Activated CD8-positive, alpha-beta memory T cell treated with anti-CD3 and anti-CD28 coated beads for 36 hours (primary cell): ENCODE data around the gene TPD52L1. TPM values are rescaled to one million over a fixed set of nuclear protein-coding genes. Genes with fewer than 3 reads are reported as not detected.

Source experiments
- CTCF ChIA-PET: fragments of 350-600 bp; sonication (Branson Sonifier 250); formaldehyde crosslinking; loops from one replicate; lab custom pipeline; 2021; ENCODE audit warnings: antibody characterized with exemption; lab: Charles Lee
- POLR2A ChIA-PET: fragments of 350-600 bp; sonication (Branson Sonifier 250); formaldehyde crosslinking; loops from one replicate; lab custom pipeline; 2021; ENCODE audit warnings: antibody characterized with exemption; lab: Charles Lee
- total RNA-seq, 2 experiments: library from RNA; stranded (reverse); gene quantifications; one replicate each; pipeline ENCODE4 v1.2.3, GENCODE V29; 2021

The TPD52L1 gene
- total RNA-seq, 2 experiments from 2014 or later, result 0.34 to 0.50 TPM

DNA sequence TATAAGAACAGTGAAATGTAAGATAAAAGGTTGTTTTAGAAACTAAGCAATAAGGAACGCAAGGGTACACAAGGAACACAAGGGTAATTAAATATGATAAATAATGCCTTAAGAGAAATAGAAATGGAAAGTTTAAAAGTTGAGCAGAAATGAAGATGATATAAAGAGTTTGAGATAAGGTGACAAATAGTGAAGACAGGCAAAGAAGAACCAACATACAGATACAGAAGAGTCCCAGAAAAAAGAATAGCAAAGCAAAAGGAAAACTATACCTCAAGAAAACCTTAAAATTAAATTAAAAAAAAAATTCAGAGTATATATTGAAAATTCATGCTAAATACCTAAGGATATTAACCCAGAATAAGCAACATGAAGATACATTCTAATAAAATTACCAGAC lies 131.8 kb downstream of the TPD52L1 start:
- ChIA-PET POLR2A (no interaction called here), CTCF (no interaction called here)

DNA sequence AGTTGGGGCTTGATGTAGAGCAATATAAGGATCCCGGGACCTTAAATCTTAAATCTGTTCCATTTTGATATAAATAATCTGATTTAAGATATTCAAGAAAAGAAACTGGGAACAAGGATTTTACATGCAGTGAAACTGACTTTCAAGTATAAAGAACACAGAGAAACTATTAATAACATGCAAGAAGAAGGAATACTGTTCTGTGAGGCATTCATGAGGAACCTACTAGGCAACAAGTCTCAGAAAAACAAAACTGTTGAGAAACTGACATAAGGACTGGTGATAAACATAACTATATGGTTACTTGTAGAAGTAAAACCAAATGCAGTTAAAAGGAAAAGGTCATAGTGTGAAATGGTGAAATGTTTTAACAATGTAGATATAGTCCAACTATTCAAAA lies 132.4 kb downstream of the TPD52L1 start:
- CTCF ChIA-PET, result no interaction called here
- POLR2A ChIA-PET, result no interaction called here

DNA sequence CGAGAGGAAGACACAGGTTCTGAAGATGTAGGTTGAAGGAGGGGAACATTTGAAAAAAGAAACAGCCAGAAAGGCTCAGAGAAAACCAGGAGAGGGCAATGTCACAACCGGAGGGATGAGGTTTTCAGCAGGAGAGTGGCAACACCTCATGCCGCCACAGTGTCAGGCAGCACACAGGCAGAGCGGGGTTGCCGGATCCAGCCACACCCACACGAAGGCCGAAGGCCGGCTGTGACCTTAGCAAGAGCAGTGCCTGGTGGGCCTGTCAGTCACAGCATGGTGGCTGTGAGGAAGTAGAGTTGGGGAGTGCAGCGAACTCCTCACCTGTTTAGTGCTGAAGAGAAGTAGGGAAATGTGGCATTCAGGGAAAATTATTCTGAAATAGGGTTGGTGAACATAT lies 134.1 kb downstream of the TPD52L1 start:
- CTCF ChIA-PET, result no interaction called here
- POLR2A ChIA-PET, result no interaction called here

DNA sequence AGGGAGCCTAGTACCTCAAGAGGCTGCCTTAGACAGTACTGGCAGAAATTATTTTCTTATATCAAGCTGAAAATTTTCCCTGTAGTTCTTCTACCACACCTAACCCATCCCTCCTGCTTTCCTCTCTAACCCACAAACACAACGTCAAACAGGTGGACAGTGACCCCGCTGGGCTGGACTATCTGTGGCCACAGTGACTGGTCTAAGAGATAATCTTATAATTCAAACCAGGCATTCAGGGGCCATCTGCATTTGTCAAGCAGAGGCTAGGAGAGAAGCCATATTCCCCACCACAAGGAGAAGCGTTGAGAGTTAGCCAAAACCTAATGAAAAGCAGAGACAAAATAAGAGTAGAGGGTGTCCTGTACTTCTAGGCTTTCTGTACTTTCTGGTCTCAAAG lies 140.0 kb downstream of the TPD52L1 start:
- ChIA-PET CTCF (no interaction called here), POLR2A (no interaction called here)

DNA sequence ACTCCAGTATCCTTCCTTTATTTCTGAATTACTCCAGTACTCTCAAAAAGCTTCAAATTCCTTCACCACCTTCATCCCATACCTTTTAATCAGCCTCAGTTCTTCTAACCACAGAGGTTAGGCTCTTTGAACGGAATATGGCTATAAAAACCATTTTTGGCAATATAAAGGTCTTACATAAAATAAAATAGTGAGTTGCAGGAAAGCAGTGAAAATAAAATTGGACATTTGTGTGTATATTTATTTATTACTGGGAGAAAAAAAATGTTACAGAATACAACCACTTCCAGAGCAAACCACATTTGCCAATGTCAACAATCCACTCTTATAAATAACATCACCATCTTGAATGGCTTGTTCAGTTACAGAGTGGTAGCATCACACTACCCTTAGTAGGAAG lies 140.5 kb downstream of the TPD52L1 start:
- ChIA-PET CTCF (no interaction called here), POLR2A (no interaction called here)

DNA sequence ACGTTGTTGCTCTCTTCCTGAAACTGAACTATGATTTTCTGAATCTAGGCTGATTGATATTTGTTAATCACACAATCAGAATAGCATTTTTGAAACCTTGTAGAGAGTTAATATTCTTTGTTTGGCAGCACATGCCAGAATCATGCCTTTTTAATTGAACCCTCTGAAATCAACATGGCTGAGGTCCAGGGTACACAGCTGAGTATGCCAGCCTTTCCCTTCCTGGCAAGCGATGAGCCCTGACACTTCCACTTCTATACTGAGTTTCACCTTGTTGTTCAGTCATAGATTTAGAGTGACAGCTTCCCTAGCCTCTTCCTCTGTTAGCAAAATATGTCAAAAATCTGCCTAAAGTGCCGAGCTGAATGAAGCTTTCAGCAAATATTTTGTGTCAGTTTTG lies 141.4 kb downstream of the TPD52L1 start:
- ChIA-PET CTCF (no interaction called here), POLR2A (no interaction called here)

DNA sequence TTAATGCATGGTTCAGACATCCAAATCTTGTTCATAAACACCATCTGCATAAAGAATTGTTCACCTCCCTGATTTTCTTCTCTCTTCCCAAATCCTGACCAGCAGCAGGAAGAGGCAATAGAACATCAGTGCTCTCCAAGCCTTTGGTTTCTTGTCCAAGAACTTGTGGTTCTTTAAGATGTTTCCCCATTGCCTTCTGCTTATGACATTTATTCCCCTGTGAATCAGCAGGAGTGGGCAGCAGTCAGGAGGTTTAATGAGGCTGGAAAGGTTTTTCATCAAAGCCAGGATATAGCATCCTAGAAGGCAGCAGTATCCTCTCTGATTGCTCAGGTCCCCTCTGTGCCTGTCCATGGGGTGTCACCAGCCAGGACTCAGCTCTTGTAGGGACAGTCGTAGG lies 142.9 kb downstream of the TPD52L1 start:
- POLR2A ChIA-PET, result no interaction called here
- CTCF ChIA-PET, result no interaction called here

DNA sequence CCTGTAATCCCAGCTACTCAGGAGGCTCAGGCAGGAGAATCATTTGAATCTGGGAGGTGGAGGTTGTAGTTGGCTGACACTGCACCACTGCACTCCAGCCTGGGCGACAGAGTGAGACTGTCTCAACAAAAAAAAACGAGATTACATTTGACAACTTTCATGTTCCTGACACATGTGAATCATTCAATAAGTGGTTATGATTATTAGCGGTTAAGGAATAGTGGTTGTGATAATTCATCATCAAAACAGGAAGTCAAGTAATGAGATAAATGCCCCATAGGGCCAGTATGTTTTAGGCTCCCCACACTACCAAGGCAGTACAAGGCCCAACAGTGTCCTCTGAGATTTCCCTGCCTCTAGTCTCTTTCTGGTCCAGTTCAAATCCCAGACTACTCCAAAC lies 145.7 kb downstream of the TPD52L1 start:
- CTCF ChIA-PET, result interaction anchor here (0.8 kb wide), 1 partner anchor 8 kb away, joined by 3 read pairs; no protein-coding TSS in a partner anchor

DNA sequence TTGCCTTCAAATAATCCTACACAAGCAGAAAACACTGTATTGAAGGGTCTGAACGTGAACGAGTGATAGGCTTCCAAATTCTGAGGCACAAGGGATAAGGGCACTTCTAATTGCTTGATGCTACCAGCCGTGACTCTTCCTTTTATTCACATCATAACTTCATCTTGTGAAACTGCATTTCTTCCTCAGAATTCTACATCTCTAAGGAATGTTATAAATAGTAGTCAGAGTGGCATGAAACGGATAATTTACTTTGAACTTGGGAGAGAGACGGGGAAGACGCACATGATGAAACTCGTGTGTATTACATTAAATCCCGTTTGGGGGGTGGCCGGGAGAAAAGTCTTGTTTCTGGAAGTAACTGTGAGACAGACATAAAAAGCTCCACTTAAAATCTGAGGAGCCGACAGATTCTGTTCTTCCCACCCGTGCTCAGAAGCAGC lies 147.4 kb downstream of the TPD52L1 start:
- ChIA-PET POLR2A (interaction anchor here (0.9 to 3.5 kb wide), 3 partner anchors 19 to 489 kb away, joined by 3 to 12 read pairs (median 3); partner anchors contain the start of gene NCOA7), CTCF (interaction anchor here (0.8 kb wide), 1 partner anchor 481 kb away, joined by 3 read pairs; no protein-coding TSS in a partner anchor)

More for the DNA sequence above, 145.7 kb downstream of the TPD52L1 start:
- POLR2A ChIA-PET, result interaction anchor here (3.5 kb wide), 1 partner anchor 491 kb away, joined by 12 read pairs; the partner anchor contains the start of gene NCOA7

DNA sequence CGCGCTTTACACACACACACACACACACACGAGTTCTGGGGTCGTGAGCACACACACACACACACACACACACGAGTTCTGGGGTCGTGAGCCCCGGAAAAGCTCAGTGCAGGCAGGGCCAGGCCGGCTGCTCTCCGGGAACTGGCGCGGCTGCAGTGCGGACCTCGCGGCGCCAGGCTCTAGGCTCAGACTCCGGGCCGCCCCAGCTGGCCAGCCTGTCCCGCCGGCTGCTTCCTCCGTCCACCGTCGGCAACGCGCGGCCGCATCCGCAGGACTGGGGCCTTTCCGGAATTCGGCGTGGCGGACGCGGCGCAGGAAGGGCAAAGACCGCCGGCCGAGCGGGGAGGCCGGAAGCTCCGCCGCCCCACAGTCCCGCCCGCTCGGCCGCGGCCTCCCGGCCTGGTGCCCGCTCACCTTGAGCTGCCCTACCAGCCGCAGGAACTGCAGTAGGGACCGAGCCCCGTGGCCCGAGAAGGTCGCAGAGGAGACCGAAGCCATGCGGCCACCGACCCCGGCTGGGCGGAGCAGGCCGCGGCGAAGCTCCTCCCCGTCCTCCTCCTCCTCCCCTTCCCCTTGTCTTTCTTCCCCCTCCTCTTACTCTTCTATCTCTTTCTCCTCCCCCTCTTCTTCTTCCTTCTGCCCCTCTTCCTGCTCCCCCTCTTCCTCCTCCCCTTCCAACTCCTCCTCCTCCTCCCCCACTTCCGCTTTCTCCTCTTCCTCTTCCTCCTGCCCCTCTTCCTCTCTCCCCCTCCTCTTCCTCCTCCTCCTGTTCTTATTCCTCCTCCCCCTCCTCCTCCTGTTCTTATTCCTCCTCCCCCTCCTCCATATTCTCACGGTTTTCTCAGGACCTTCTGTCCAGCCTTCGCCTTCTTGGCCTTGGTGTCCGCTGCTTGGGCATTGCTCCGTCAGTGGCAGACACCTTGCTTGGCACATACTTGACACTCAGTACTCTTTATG lies 148.1 kb downstream of the TPD52L1 start, which contains the start of gene HDDC2:
Gene HDDC2, minus strand, starts transcription at position 533 of the 957 bp plus-strand sequence. Its CDS starts 35 bp downstream, at position 498.
- CTCF ChIA-PET, result interaction anchor here (0.6 to 0.8 kb wide), 3 partner anchors 311 to 489 kb away, joined by 3 read pairs; partner anchors contain the start of gene NCOA7
- POLR2A ChIA-PET, result interaction anchor here (0.6 to 3.5 kb wide), 4 partner anchors 11 to 489 kb away, joined by 3 to 12 read pairs (median 3); partner anchors contain the start of gene NCOA7

DNA sequence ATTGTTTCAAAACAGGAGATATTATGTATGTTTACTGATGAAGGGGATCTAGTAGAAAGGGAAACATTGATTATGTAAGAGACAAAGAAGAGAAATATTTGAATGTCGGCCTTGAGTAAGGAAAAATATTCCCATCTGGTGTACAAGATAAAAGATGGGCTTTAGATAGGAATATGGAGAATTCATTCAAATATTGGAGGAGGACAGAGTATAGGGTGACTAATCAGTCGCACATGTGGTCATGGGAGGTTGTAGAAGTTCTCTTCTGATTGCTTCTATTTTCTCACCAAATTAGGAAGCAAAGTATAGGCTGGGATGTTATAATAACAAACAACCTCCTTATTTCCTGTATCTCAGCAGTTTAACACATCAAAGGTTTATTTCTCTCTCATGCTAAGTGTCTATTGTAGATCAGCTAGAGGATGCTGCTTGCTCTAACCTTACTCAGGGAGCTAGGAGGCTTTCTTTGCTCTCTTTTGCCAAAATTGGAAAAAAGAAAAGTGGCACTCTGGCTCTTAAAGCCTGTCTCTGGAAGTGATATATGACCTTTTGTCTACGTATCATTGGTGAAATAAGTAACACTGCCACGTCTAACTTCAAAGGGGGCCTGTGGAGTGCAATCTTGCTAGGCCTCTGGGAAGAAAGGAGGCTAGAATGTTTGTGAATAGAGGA lies 149.4 kb downstream of the TPD52L1 start:
- ChIA-PET CTCF (no interaction called here), POLR2A (interaction anchor here (3.5 kb wide), 1 partner anchor 487 kb away, joined by 12 read pairs; the partner anchor contains the start of gene NCOA7)

DNA sequence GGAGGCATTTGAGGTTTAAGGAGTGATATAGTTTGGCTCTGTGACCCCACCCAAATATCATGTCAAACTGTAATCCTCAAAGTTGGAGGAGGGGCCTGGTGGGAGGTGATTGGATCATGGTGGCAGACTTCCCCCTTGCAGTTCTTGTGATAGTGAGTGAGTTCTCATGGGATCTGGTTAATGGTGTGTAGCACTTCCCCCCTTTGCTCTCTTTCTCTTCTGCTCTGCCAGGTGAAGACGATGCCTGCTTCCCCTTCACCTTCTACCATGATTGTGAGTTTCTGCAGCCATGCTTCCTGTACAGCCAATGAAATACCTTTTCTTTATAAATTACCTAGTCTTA lies 149.9 kb downstream of the TPD52L1 start:
- ChIA-PET CTCF (no interaction called here), POLR2A (no interaction called here)

DNA sequence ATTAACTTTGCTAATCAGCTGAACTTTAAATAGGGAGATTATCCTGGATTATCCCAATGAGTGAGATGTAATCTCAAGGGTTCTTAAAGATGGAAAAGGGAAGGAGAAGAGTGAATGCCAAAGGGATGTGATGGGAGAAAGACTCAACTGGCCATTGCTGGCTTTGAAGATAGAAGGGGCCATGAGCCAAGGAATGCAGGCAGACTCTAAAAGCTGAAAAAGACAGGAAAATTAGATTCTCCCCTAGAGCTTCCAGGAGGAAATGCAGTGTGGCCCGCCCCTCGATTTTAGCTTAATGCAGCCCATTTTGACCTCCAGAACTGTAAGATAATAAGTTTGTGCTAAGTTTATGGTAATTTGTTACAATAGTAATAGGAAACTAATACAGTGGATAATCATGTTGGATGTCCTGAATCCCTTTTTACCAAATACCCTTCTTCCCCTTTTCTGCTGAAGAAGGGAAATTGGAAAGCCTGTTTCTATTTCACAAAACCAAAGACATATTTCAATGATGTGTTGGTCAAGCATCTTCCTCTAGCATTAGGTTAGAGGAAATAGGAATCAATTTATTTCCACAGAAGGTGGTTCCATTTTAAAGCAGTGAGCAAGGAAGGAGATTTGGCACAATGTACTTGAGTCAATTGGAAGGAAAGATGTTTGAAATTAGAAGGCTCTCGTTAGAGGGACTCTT lies 151.5 kb downstream of the TPD52L1 start:
- POLR2A ChIA-PET, result no interaction called here
- CTCF ChIA-PET, result no interaction called here

DNA sequence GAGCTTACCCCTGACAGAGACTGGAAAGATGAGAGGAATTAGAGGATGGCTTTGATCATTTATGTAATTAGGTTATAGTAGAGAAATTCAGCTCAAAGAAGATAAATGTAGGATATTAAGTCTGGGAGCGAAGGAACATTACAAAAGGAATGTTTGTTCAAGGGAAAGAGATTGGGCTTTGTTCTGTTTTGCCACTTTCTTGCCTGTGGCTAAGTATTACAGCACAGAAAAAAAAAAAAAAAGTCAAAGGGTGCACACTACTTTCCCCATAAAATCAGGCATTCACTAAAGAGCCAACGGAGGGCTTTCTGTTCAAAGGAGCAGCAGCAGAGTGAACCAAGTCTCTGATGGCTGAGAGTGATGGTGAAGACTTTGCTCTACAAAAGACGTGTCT lies 153.2 kb downstream of the TPD52L1 start:
- ChIA-PET POLR2A (interaction anchor here (0.7 kb wide), 1 partner anchor 467 kb away, joined by 4 read pairs; no protein-coding TSS in a partner anchor), CTCF (interaction anchor here (0.6 kb wide), 1 partner anchor 465 kb away, joined by 5 read pairs; no protein-coding TSS in a partner anchor)

DNA sequence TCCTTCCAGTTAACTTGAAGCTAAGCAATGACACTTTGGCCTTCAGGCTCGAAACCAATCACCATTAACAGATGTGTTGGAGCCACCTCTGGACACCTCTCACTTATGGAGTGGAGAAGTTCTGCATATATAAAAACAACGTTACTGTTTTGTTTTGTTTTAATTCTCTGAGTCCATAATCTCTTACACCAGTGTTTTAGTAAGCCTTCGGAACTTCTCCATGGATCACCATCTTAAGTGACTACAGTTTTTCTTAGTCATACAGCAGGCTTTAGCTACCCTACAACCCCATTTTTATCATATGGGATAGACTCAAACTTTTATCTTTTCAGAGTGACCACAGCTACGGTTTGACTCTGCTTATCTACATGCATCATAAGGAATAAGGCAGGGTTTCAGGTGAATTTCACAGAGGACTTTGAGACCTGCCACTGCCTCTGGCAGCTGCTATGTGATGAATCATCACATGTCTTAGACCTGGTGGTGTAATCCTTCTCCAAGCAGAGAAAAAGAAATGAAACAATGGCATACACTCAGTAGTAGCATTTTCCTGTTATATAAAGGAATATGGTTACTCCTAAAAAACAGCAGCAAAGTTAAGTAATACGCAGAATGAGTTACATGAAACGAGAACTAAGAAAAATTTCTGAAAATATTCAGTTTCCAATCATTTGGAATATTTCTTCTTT lies 153.7 kb downstream of the TPD52L1 start:
- CTCF ChIA-PET, result interaction anchor here (0.6 kb wide), 1 partner anchor 465 kb away, joined by 5 read pairs; no protein-coding TSS in a partner anchor
- POLR2A ChIA-PET, result no interaction called here

DNA sequence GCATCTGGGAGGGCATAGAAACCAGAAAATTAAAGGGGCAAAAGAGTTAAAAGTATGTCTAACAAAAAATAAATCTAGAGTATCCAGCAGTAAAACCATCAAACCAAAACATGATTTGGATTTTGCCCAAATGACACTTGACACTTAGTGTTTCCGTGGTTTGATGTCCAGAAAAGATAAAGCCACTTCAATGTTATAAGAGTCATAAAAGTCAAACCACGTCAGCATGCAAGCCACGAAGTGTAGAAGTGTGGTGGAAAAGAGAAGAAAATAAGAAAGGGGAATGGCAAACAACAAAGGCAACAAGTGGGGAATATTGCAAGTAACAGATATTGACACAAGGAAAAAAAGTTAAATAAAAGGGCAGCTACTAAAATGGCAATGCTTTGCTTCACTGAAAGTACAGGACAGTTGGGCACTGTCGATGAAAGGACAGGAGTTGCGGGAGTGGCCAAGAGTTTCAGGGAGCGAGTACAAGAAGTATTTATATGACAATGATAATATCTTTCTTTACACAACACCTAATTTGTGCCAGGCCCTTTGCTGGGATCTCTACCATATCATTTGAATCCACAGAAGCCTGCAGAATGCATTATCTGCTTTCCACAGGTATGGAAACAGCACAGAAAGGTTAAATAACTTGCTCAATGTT lies 154.5 kb downstream of the TPD52L1 start:
- ChIA-PET CTCF (no interaction called here), POLR2A (no interaction called here)

DNA sequence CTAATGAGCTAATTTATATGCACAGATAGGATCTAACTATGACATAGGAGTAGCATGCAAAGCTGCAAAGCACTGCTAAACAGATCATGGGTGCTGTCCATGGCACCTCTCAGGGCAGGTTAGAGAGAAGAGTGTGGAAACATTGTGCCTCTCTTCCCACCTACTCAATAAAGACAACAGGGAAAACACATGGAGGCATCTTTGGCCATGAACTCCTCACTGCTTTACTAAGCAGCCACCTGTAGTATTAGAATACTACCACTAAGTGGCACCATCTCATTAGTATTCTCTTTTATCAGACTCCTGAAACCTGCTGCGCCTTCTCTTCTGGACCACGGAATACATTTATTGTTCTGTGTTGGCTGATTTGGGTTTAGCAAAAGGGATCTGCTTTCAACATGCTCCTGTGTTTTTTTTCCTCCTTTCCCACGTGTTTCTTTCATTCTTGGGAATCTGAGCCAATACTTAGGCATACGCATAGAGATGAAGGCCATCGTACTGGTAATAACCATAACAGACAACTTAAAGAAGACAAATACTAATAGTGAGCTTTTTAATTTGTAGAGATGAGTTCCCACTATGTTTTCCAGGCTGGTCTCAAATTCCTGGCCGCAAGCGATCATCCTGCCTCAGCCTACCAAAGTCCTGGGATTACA lies 157.5 kb downstream of the TPD52L1 start:
- ChIA-PET CTCF (interaction anchor here (0.7 to 1.8 kb wide), 6 partner anchors 165 to 458 kb away, joined by 3 to 4 read pairs (median 3); no protein-coding TSS in a partner anchor), POLR2A (no interaction called here)
